KMS-11 (cell line): ENCODE data around the gene SGSH.

Experiments
- H2AFZ ChIP-seq: fragments of 200-600 bp; sonication (generic); 2 replicates; pipeline ENCODE4 v1.6.1; 2016; ENCODE audit warnings: antibody characterized with exemption, mixed run types, low read depth
- H3K27ac ChIP-seq: fragments of 200-600 bp; sonication (generic); 2 replicates; pipeline ENCODE4 v1.6.1; 2016; ENCODE audit warnings: mild to moderate bottlenecking, mixed run types
- H3K27me3 ChIP-seq: fragments of 200-600 bp; sonication (generic); 2 replicates; pipeline ENCODE4 v1.6.1; 2017; ENCODE audit warnings: mild to moderate bottlenecking, low read depth, mixed run types, moderate library complexity; ENCODE audit not compliant: insufficient read depth
- H3K36me3 ChIP-seq: fragments of 200-600 bp; sonication (generic); 2 replicates; pipeline ENCODE4 v1.6.1; 2017; ENCODE audit warnings: mild to moderate bottlenecking, mixed run types; ENCODE audit not compliant: insufficient read depth
- H3K4me1 ChIP-seq: fragments of 200-600 bp; sonication (generic); 2 replicates; pipeline ENCODE4 v1.6.1; 2016; ENCODE audit warnings: mild to moderate bottlenecking, low read depth, mixed run types; ENCODE audit not compliant: poor library complexity, severe bottlenecking
- H3K4me2 ChIP-seq: fragments of 200-600 bp; sonication (generic); 2 replicates; pipeline ENCODE4 v1.7.0; 2016; ENCODE audit warnings: mild to moderate bottlenecking, mixed run types
- H3K4me3 ChIP-seq: fragments of 200-600 bp; sonication (generic); IDR thresholded peaks from 2 replicates; pipeline ENCODE4 v1.6.1; 2017; ENCODE audit warnings: low read depth, low read length, mixed read lengths; ENCODE audit not compliant: insufficient read depth
- H3K79me2 ChIP-seq: fragments of 200-600 bp; sonication (generic); 2 replicates; pipeline ENCODE4 v1.6.1; 2016; ENCODE audit warnings: low read depth, mixed run types; ENCODE audit not compliant: insufficient read depth
- H3K9ac ChIP-seq: fragments of 200-600 bp; sonication (generic); 2 replicates; pipeline ENCODE4 v1.6.1; 2016; ENCODE audit warnings: mild to moderate bottlenecking, mixed run types
- H4K20me1 ChIP-seq: fragments of 200-600 bp; sonication (generic); 2 replicates; pipeline ENCODE4 v1.6.1; 2016; ENCODE audit warnings: mild to moderate bottlenecking, mixed run types; ENCODE audit not compliant: insufficient read depth
- TF ChIP-seq, protein P1 (sequence below): fragments of 200-600 bp; sonication (generic); conservative IDR thresholded peaks from 2 replicates; pipeline ENCODE4 v1.6.1; 2017; ENCODE audit warnings: low read depth, mild to moderate bottlenecking, antibody characterized with exemption, low read length, moderate library complexity, mixed read lengths

The SGSH gene

DNA sequence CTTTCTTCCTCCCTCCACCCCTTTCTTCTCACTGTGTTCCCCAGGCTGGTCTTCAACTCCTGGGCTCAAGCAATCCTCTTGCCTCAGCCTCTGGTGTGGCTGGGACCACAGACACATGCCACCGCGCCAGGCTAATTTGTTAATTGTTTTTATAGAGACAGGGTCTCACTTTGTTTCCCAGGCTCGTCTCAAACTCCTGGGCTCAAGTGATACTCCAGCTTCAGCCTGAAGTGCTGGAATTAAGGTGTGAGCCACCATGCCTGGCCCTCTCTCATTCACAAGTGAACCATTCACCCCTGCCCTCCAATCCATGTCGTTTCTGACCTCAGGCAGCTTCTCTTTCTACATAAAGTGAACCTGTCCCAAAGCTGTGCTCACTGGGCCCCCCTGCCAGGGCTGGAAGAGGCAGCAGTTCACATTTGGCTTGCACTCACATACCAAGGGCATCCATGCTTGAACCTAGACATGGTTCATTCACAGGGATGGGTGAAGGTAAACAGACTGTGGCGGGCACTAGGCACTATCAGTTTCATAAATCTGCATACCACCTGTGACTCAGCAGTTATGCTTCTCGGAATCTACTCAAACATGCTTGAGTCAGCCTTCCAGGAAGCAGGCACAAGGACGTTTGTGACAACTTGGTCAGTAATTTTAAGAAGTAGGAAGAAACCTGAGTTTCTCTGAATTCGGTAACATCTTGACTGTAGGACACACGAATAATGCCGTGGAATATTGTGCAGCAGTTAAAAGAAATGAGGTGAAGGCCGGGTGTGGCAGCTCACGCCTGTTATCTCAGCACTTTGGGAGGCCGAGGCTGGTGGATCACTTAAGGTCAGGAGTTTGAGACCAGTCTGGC, 34.5 kb upstream of the SGSH start:
- H3K79me2 ChIP-seq: no peaks in the 10 kb centered on the region
- no peak overlapping the region for H3K4me3 ChIP-seq
- H3K4me1 ChIP-seq: peaks cover 45% of the 10 kb centered on the region
- H3K36me3 ChIP-seq: no peaks in the 10 kb centered on the region
- peak overlapping the region; percentile 77 for H3K9ac ChIP-seq
- H3K4me2 ChIP-seq: peak overlapping the region; percentile 41
- peak overlapping the region; percentile 89 for H2AFZ ChIP-seq
- TF ChIP-seq, protein P1, sequence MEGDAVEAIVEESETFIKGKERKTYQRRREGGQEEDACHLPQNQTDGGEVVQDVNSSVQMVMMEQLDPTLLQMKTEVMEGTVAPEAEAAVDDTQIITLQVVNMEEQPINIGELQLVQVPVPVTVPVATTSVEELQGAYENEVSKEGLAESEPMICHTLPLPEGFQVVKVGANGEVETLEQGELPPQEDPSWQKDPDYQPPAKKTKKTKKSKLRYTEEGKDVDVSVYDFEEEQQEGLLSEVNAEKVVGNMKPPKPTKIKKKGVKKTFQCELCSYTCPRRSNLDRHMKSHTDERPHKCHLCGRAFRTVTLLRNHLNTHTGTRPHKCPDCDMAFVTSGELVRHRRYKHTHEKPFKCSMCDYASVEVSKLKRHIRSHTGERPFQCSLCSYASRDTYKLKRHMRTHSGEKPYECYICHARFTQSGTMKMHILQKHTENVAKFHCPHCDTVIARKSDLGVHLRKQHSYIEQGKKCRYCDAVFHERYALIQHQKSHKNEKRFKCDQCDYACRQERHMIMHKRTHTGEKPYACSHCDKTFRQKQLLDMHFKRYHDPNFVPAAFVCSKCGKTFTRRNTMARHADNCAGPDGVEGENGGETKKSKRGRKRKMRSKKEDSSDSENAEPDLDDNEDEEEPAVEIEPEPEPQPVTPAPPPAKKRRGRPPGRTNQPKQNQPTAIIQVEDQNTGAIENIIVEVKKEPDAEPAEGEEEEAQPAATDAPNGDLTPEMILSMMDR: no peak
- H3K27me3 ChIP-seq: no peaks in the 10 kb centered on the region
- no peaks in the 10 kb centered on the region for H4K20me1 ChIP-seq
- peak overlapping the region; percentile 94 for H3K27ac ChIP-seq

DNA sequence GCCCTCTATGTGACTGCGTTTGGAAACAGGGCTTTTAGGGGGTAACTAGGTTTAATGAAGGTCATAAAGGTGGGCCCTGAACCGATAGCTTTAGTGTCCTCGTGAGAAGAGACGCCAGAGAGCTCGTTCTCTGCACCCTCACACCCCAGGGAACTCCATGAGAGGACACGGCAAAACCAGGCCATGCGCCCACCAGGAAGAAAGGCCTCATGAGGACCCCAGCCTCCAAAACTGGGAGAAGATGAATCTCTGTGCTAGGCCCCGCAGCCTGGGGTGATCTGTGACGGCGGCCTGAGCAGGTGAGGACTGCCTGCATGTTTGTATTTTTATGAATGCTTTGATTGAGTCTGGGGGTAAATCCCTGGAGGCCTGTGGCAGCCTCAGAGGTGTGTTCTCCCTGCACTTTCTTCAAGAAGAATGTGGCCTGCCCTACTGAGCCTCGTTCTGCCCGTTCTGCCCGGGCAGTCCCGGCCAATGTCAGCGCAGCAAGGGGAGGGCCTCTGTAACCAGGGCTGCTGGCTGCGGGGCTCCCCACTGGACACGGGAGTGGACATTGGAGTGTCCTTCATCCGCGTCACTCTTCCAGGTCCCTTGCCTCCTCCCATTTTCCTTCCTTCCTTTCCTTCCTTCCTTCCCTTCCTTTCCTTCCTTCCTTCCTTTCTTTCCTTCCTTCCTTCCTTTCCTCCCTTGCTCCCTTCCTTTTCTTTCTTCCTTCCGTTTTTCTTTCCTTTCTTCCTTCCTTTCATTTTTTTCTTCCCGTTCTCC, 33.7 kb upstream of the SGSH start:
- peak overlapping the region; percentile 89; the same call in 1 of the 2 replicates for H2AFZ ChIP-seq
- no peak overlapping the region for H3K4me3 ChIP-seq
- no peaks in the 10 kb centered on the region for H3K27me3 ChIP-seq
- no peaks in the 10 kb centered on the region for H3K36me3 ChIP-seq
- H3K4me2 ChIP-seq: peak overlapping the region; percentile 41; the same call in 1 of the 2 replicates
- TF ChIP-seq, protein P1: no peak
- peaks cover 38% of the 10 kb centered on the region for H3K4me1 ChIP-seq
- peak overlapping the region; percentile 94 for H3K27ac ChIP-seq
- peak overlapping the region; percentile 77; the same call in 1 of the 2 replicates for H3K9ac ChIP-seq
- no peaks in the 10 kb centered on the region for H3K79me2 ChIP-seq
- no peaks in the 10 kb centered on the region for H4K20me1 ChIP-seq

DNA sequence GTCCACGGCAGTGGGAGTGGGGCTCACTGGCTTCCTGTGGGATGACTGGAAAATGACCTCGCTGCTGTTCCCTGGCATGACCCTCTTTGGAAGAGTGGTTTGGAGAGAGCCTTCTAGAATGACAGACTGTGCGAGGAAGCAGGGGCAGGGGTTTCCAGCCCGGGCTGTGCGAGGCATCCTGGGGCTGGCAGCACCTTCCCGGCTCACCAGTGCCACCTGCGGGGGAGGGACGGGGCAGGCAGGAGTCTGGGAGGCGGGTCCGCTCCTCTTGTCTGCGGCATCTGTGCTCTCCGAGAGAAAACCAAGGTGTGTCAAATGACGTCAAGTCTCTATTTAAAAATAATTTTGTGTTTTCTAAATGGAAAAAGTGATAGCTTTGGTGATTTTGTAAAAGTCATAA, 32.7 kb upstream of the SGSH start:
- H3K4me1 ChIP-seq: peaks cover 31% of the 10 kb centered on the region
- H3K9ac ChIP-seq: no peak overlapping the region
- TF ChIP-seq, protein P1: no peak
- no peak overlapping the region for H2AFZ ChIP-seq
- H3K4me2 ChIP-seq: no peak overlapping the region
- H3K79me2 ChIP-seq: no peaks in the 10 kb centered on the region
- no peak overlapping the region for H3K27ac ChIP-seq
- H3K4me3 ChIP-seq: no peak overlapping the region
- no peaks in the 10 kb centered on the region for H3K27me3 ChIP-seq
- H3K36me3 ChIP-seq: no peaks in the 10 kb centered on the region
- H4K20me1 ChIP-seq: no peaks in the 10 kb centered on the region

DNA sequence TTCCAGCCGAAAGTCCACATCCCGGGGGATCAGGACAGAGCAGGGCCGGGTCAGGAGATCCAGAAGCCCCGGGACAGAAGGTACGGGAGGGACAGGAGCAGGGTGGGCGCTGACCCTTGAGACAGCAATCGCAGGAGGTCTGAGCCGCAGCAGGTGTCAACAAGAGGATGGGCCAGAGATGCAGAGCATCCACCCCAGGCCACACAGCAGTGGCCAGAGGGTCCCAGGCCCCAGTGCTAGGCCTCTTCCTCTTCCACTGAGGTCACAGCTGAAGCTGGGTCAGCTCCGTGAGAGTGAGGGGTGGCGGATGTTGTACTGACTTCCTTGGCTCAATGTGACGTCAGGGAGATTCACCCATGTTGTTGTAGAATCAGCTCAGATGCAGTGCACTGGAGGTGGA, 31.8 kb upstream of the SGSH start:
- Histone ChIP-seq H3K4me2 (no peak overlapping the region), H3K4me3 (no peak overlapping the region), H3K27ac (no peak overlapping the region), H3K9ac (no peak overlapping the region), H3K27me3 (no peaks in the 10 kb centered on the region), H4K20me1 (no peaks in the 10 kb centered on the region), H3K36me3 (no peaks in the 10 kb centered on the region), H2AFZ (no peak overlapping the region), H3K79me2 (no peaks in the 10 kb centered on the region), H3K4me1 (peaks cover 30% of the 10 kb centered on the region)
- TF ChIP-seq, protein P1: no peak
